DMS79 (cell line): ENCODE results near the gene ARHGEF10L.

ENCODE experiments used
- DNase-seq: peaks from one replicate; lab custom pipeline; 2025; lab: John Stamatoyannopoulos, UW

The ARHGEF10L gene

GRCh38 chr1:17676387-17677060 is 137.0 kb downstream of the ARHGEF10L start:
- no peak for DNase-seq

GRCh38 chr1:17678011-17678410 is 138.5 kb downstream of the ARHGEF10L start:
- peak; percentile 84 for DNase-seq

- DNase-seq, result no peak
Observed at GRCh38 chr1:17679856-17680255, 140.4 kb downstream of the ARHGEF10L start.

GRCh38 chr1:17680308-17680707 is 140.8 kb downstream of the ARHGEF10L start:
- DNase-seq, result peak; percentile 21

- no peak for DNase-seq
Observed at GRCh38 chr1:17682400-17682799, 142.9 kb downstream of the ARHGEF10L start.

GRCh38 chr1:17683598-17683997 is 144.1 kb downstream of the ARHGEF10L start:
- no peak for DNase-seq

- no peak for DNase-seq
Observed at GRCh38 chr1:17684810-17685209, 145.3 kb downstream of the ARHGEF10L start.

GRCh38 chr1:17686258-17686657 is 146.8 kb downstream of the ARHGEF10L start:
- DNase-seq, result peak; percentile 39

GRCh38 chr1:17687145-17687544 is 147.6 kb downstream of the ARHGEF10L start:
- DNase-seq, result no peak

- no peak for DNase-seq
Observed at GRCh38 chr1:17688217-17688810, 148.8 kb downstream of the ARHGEF10L start.

GRCh38 chr1:17689011-17689410 is 149.5 kb downstream of the ARHGEF10L start:
- DNase-seq, result no peak

- DNase-seq, result no peak
Observed at GRCh38 chr1:17690906-17691634, 151.6 kb downstream of the ARHGEF10L start.

GRCh38 chr1:17692645-17693044 is 153.1 kb downstream of the ARHGEF10L start:
- no peak for DNase-seq

GRCh38 chr1:17696417-17697301 is 157.2 kb downstream of the ARHGEF10L start:
- no peak for DNase-seq

- DNase-seq, result no peak
Observed at GRCh38 chr1:17697458-17697857, 158.0 kb downstream of the ARHGEF10L start.

GRCh38 chr1:17699581-17699980 is 160.1 kb downstream of the ARHGEF10L start:
- no peak for DNase-seq

- DNase-seq, result no peak
Observed at GRCh38 chr1:17700945-17701810, 161.7 kb downstream of the ARHGEF10L start.

GRCh38 chr1:17704176-17704575 is 164.7 kb downstream of the ARHGEF10L start:
- no peak for DNase-seq

- DNase-seq, result no peak
Observed at GRCh38 chr1:17706445-17706844, 166.9 kb downstream of the ARHGEF10L start.

GRCh38 chr1:17709981-17710380 is 170.5 kb downstream of the ARHGEF10L start:
- no peak for DNase-seq

- no peak for DNase-seq
Observed at GRCh38 chr1:17710889-17711576, 171.5 kb downstream of the ARHGEF10L start.
